ENCODE results near the gene PMEL. TPM values are rescaled to one million over a fixed set of nuclear protein-coding genes. Genes with fewer than 3 reads are reported as not detected.

Gene PMEL
- total RNA-seq, 4 donors from 2014 or later = 0.26 to 3.6 (median 2.9) TPM; not detected in 1

DNA sequence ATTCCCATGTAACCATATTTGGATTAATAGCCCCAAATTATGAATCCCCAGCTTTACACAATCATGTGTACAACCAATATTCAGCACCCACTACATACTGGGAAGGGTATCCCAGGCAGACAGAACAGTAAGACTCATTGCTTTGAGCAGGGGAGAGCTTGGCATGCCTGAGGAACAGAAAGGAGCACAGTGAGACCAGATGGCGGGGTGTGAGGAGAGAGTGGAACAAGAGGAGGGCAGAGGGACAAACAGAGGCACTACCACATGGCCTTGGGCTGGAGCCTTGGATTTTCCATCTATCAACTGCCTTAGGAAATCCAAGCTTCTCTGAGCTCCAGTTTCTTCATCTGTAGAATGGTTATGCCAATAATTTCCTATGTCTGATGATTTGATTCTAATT, 31.1 kb downstream of the PMEL start:
- TF ChIP-seq POLR2A (IDR thresholded peaks at IDR 0.05) = no peak
- TF ChIP-seq, protein P1, sequence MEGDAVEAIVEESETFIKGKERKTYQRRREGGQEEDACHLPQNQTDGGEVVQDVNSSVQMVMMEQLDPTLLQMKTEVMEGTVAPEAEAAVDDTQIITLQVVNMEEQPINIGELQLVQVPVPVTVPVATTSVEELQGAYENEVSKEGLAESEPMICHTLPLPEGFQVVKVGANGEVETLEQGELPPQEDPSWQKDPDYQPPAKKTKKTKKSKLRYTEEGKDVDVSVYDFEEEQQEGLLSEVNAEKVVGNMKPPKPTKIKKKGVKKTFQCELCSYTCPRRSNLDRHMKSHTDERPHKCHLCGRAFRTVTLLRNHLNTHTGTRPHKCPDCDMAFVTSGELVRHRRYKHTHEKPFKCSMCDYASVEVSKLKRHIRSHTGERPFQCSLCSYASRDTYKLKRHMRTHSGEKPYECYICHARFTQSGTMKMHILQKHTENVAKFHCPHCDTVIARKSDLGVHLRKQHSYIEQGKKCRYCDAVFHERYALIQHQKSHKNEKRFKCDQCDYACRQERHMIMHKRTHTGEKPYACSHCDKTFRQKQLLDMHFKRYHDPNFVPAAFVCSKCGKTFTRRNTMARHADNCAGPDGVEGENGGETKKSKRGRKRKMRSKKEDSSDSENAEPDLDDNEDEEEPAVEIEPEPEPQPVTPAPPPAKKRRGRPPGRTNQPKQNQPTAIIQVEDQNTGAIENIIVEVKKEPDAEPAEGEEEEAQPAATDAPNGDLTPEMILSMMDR (IDR thresholded peaks at IDR 0.05) = no peak
- Histone ChIP-seq H3K4me1 (peaks cover 4% of the 10 kb centered on the region in 2 donors), H3K9me3 (no peaks in the 10 kb centered on the region), H3K4me3 (no peak overlapping the region), H3K27me3 (no peaks in the 10 kb centered on the region), H3K36me3 (no peaks in the 10 kb centered on the region), H3K27ac (no peak overlapping the region)
- no peak for DNase-seq
- intact Hi-C loops (cut with DNase I; ENCODE audit: low total_unique reads) = loop anchor here (5.0 kb wide), 1 partner anchor 107 kb away; the partner anchor contains the start of gene DNAJC14

DNA sequence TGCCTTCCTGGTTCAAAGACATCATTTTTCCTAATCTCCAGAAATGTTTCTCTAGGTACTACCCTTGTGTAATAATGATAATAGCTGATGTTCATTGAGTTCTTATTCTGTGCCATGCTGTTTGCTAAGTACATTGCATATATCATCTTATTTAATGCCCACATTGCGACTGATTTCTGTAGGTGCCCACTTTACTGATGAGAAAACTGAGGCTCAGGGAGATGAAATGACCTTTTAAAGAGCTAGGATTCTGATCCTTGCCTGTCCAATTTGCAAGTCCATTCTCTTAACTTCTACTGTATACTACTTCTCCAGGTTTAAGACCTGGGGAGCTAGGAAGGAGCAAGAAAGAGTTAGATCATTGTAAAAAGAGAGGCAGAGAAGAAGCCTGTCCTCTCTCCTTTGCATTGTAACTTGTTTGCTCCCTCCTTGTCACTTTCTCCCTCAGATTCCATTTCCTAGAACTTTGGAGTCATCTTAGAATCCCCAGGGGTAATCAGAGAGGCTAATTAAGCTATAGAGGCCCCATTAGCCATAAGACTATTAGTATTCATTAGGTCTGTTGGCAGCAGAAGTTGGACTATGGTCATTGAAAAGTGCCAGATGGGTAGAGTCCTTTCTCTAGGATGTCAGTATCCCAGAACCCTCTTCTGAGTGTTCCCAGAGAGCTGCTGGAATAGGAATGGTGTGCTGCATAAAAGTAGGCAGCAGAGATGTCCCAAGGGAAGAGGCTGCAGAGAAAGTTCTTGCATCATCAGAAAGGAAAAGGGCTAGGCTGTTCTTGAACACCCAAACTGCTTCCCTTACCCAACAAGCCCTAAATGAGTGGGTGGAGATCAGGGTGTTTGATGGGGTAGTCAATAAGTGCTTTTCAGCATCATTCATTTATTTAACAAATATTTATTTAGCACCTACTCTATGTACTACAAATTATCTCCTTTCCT, 31.8 kb downstream of the PMEL start:
- Histone ChIP-seq H3K9me3 (no peaks in the 10 kb centered on the region), H3K36me3 (no peaks in the 10 kb centered on the region), H3K4me3 (no peak overlapping the region), H3K4me1 (peaks cover 4% of the 10 kb centered on the region in 2 donors), H3K27me3 (no peaks in the 10 kb centered on the region), H3K27ac (peak overlapping the region in 1 of 2 donors; percentile 91)
- DNase-seq = no peak
- TF ChIP-seq, protein P1 (IDR thresholded peaks at IDR 0.05) = no peak
- TF ChIP-seq POLR2A (IDR thresholded peaks at IDR 0.05) = no peak
- intact Hi-C loops (cut with DNase I; ENCODE audit: low total_unique reads) = loop anchor here (5.0 kb wide), 1 partner anchor 107 kb away; the partner anchor contains the start of gene DNAJC14

DNA sequence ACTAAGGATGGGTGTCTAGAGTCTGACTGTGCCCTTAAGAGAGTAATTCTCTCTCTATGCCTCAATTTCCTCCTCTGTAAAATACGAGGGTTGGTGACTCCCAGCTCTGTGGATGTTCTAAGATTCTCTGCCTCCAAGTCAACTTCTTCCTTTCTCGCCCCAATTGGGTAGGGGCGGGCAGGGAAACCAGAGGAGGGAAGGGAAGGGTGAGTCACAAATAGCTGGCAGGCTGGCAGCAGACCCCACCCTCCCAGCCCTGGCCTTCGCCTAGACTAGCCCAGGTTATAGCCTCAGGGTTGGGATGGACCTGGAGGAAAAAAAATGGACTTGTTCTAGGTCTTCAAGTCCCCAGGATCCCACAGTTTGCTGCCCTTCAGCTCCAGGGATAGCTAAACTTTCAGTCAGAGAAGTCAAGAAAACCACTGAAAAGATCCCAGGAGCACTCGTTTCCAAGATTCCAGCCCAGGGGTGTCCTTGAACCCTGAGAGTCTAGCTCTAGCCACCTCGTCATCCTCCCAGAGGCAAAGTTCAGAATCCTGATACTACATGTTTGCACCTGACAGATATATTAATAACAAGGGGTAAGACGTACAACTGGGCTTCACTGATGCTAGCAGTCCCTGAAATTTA, 32.6 kb downstream of the PMEL start:
- DNase-seq = peak in 1 of 2 donors; percentile 31
- H3K27me3 ChIP-seq = no peaks in the 10 kb centered on the region
- no peaks in the 10 kb centered on the region for H3K36me3 ChIP-seq
- peak overlapping the region; percentile 19 to 91 for H3K27ac ChIP-seq
- intact Hi-C loops (cut with DNase I; ENCODE audit: low total_unique reads) = loop anchor here (5.0 kb wide), 1 partner anchor 106 kb away; the partner anchor contains the start of gene DNAJC14
- TF ChIP-seq POLR2A (IDR thresholded peaks at IDR 0.05) = no peak
- TF ChIP-seq, protein P1 (IDR thresholded peaks at IDR 0.05) = no peak
- peaks cover 4 to 7% of the 10 kb centered on the region in 2 donors for H3K4me1 ChIP-seq
- no peaks in the 10 kb centered on the region for H3K9me3 ChIP-seq
- no peak overlapping the region for H3K4me3 ChIP-seq

DNA sequence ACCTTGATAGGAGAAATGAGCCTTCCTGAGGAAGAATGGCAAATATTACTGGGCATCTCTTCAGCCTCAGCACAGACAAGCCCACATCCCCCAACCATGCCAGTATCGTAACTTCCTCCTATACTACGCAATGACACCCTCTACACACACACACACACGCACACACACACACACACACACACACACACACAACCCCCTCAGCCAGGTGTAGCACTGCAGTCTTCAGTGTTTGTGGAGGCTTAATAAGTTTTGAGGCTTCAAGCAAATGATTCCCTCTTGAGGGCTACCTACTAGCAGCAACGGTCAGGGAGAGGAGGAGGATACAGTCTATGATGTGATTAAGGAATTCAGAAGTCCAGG, 33.3 kb downstream of the PMEL start:
- H3K36me3 ChIP-seq = no peaks in the 10 kb centered on the region
- peak overlapping the region; percentile 83 to 91 for H3K27ac ChIP-seq
- TF ChIP-seq, protein P1 (IDR thresholded peaks at IDR 0.05) = no peak
- no peak for TF ChIP-seq POLR2A (IDR thresholded peaks at IDR 0.05)
- peak overlapping the region; percentile 77 to 79 for H3K4me3 ChIP-seq
- intact Hi-C loops (cut with DNase I; ENCODE audit: low total_unique reads) = loop anchor here (5.0 kb wide), 1 partner anchor 105 kb away; the partner anchor contains the start of gene DNAJC14
- H3K4me1 ChIP-seq = peaks cover 4 to 7% of the 10 kb centered on the region in 2 donors
- H3K9me3 ChIP-seq = no peaks in the 10 kb centered on the region
- DNase-seq = no peak
- no peaks in the 10 kb centered on the region for H3K27me3 ChIP-seq
